Ovary (tissue), 9 donors: ENCODE measurements around the gene SORBS1. TPM values are rescaled to one million over a fixed set of nuclear protein-coding genes. Genes with fewer than 3 reads are reported as not detected.

Experiments
- DNase-seq, 5 donors: peaks; one replicate each; pipeline ENCODE4 v3.0.0-alpha.2; 2019 to 2020
- H3K27ac ChIP-seq, 2 donors: fragments of 200-600 bp; one replicate each; pipeline versions ENCODE4 v1.5.1 to v1.8.0; 2019 to 2022
- H3K27me3 ChIP-seq: fragments of 200-600 bp; one replicate; pipeline ENCODE4 v1.8.0; 2022
- H3K36me3 ChIP-seq: fragments of 200-600 bp; sonication (generic); one replicate; pipeline ENCODE4 v1.5.1; 2019
- H3K4me1 ChIP-seq: one replicate; pipeline ENCODE4 v1.8.1; 2013; ENCODE audit warnings: mild to moderate bottlenecking, moderate library complexity; ENCODE audit not compliant: insufficient read depth
- H3K4me3 ChIP-seq: fragments of 200-600 bp; sonication (generic); one replicate; pipeline ENCODE4 v1.5.1; 2017
- H3K9me3 ChIP-seq, 2 donors: fragments of 200-600 bp in 1 of 2; sonication (generic) in 1 of 2; one replicate each; pipeline versions ENCODE4 v1.5.1 to v1.8.1; 2013 to 2019; ENCODE audit warnings: mild to moderate bottlenecking in 1 of 2, moderate library complexity in 1 of 2
- CTCF ChIP-seq, 3 donors: fragments of 450-650 bp in 2 of 3; fragments of 200-600 bp in 1 of 3; IDR thresholded peaks; one replicate each; pipeline versions ENCODE4 v1.5.1 to v1.8.0; 2016 to 2022; ENCODE audit warnings: antibody characterized with exemption in 3 of 3, mild to moderate bottlenecking in 1 of 3
- EP300 ChIP-seq: sonication (generic); formaldehyde crosslinking; IDR thresholded peaks from one replicate; pipeline ENCODE4 v1.6.1; 2017; ENCODE audit warnings: antibody characterized with exemption
- POLR2A ChIP-seq: fragments of 450-650 bp; IDR thresholded peaks from one replicate; pipeline ENCODE4 v1.6.1; 2017; ENCODE audit warnings: antibody characterized with exemption, mild to moderate bottlenecking, moderate library complexity
- WGBS, 3 donors: extraction: QIAGEN DNeasy Blood & Tissue Kit in 1 of 3; methylation state at CpG; one replicate each; pipeline versions ENCODE4 v1.1.5 to v1.1.7; 2013 to 2017; 5-methylcytosine and 5-hydroxymethylcytosine counted together
- intact Hi-C, 4 donors: fragments of 100-400 bp; cut with DNase I; formaldehyde crosslinking; loops; one replicate each; pipeline versions ENCODE4 v1.11.0 to v1.15.1; 2022 to 2023
- polyA plus RNA-seq, 2 donors: library from polyadenylated mRNA; stranded (reverse); fragments of 200-250 nt in 1 of 2; fragments of 350-450 nt in 1 of 2; fragmentation: Illumina TruSeq in 1 of 2; extraction: RNeasy Lipid Tissue Mini Kit (QIAGEN cat#74804) in 1 of 2; gene quantifications; one replicate each; pipeline ENCODE4 v1.2.3, GENCODE V29; 2013 to 2014
- total RNA-seq, 7 donors: library from RNA; depleted of rRNA in 2 of 7; stranded (reverse); fragments of >200 nt in 2 of 7; fragmentation: NEBNext Ultra II Directional in 3 of 7; extraction: Animal tissue kit (Norgen Biotek cat#: 25700) in 3 of 7; gene quantifications; one replicate each; pipeline versions ENCODE4 v1.1.0 to v1.2.4, GENCODE V29; 2016 to 2023
- donor health status: DM: no; HTN: no; CAD: no; lungs with moderate emphysema.
- donor health status: DM: no; HTN: no; CAD: no.
- donor health status: Bipolar disorder and iron deficiency.
- donor health status: DM: yes; HTN: yes; CAD: no.
- donor health status: DM: no; HTN: no; CAD: no.
- donor health status: DM: yes; HTN: yes; CAD: no.

The SORBS1 gene
- total and polyA plus RNA-seq, 9 donors: 10.7 to 156 (median 20.0) TPM

- WGBS, 3 donors: 87 to 90% (median 90%) methylated on average over 10 of the region's 10 CpGs
- H3K9me3 ChIP-seq: no peaks in the 10 kb centered on the region
- no peak overlapping the region for H3K27ac ChIP-seq
- intact Hi-C loops: no loop called here
- no peak overlapping the region for H3K4me3 ChIP-seq
- no peaks in the 10 kb centered on the region for H3K36me3 ChIP-seq
- DNase-seq: no peak
- TF ChIP-seq CTCF (IDR thresholded peaks at IDR 0.05) (no peak), POLR2A (no peak), EP300 (no peak)
- no peaks in the 10 kb centered on the region for H3K27me3 ChIP-seq
- no peaks in the 10 kb centered on the region for H3K4me1 ChIP-seq
Observed at GRCh38 chr10:95321554-95322301, 239.4 kb downstream of the SORBS1 start.

- Histone ChIP-seq H3K36me3 (no peaks in the 10 kb centered on the region), H3K27me3 (no peaks in the 10 kb centered on the region), H3K4me1 (no peaks in the 10 kb centered on the region), H3K4me3 (no peak overlapping the region), H3K27ac (no peak overlapping the region), H3K9me3 (no peaks in the 10 kb centered on the region)
- DNase-seq: no peak
- intact Hi-C loops: no loop called here
- TF ChIP-seq CTCF (IDR thresholded peaks at IDR 0.05) (no peak), EP300 (no peak), POLR2A (no peak)
Observed at GRCh38 chr10:95319239-95319638, 241.9 kb downstream of the SORBS1 start.

- no peaks in the 10 kb centered on the region for H3K9me3 ChIP-seq
- H3K27ac ChIP-seq: no peak overlapping the region
- intact Hi-C loops: no loop called here
- H3K4me3 ChIP-seq: no peak overlapping the region
- no peaks in the 10 kb centered on the region for H3K36me3 ChIP-seq
- no peak for DNase-seq
- H3K27me3 ChIP-seq: no peaks in the 10 kb centered on the region
- no peak for TF ChIP-seq CTCF (IDR thresholded peaks at IDR 0.05)
- TF ChIP-seq EP300: no peak
- no peak for TF ChIP-seq POLR2A
- no peaks in the 10 kb centered on the region for H3K4me1 ChIP-seq
- WGBS, 3 donors: 68 to 84% (median 75%) methylated on average over 2 of the region's 2 CpGs
Observed at GRCh38 chr10:95315509-95315908, 245.7 kb downstream of the SORBS1 start.

- Histone ChIP-seq H3K9me3 (no peaks in the 10 kb centered on the region), H3K36me3 (no peaks in the 10 kb centered on the region), H3K4me3 (no peak overlapping the region), H3K27me3 (no peaks in the 10 kb centered on the region), H3K4me1 (no peaks in the 10 kb centered on the region), H3K27ac (no peak overlapping the region)
- no peak for DNase-seq
- 94 to 99% (median 94%) methylated on average over 4 of the region's 4 CpGs for WGBS, 3 donors
- TF ChIP-seq CTCF (IDR thresholded peaks at IDR 0.05): no peak
- no peak for TF ChIP-seq POLR2A
- no peak for TF ChIP-seq EP300
- intact Hi-C loops: no loop called here
Observed at GRCh38 chr10:95314192-95314918, 246.8 kb downstream of the SORBS1 start.
